Fibroblast of villous mesenchyme (primary cell): ENCODE measurements around the gene RSBN1L. TPM values are rescaled to one million over a fixed set of nuclear protein-coding genes. Genes with fewer than 3 reads are reported as not detected.
"Not testable (repeated sequence)": the region's sequence is repeated elsewhere in the genome, so short reads cannot be mapped to it uniquely, and the experiment has no call there.

Experiments used
- DNase-seq: peaks from one replicate; pipeline ENCODE4 v3.0.0-alpha.2; 2010; ENCODE audit warnings: low read depth
- H3K4me3 ChIP-seq: 2 replicates; pipeline ENCODE4 v1.5.1; 2011; ENCODE audit warnings: low read depth, mild to moderate bottlenecking, low read length
- CTCF ChIP-seq: IDR thresholded peaks from 2 replicates; pipeline ENCODE4 v1.5.1; 2012; ENCODE audit warnings: low read depth, mild to moderate bottlenecking, low read length; ENCODE audit not compliant: insufficient read depth
- total RNA-seq: library from RNA; depleted of rRNA; stranded (reverse); fragments of >200 nt; gene quantifications from 2 replicates; pipeline ENCODE4 v1.2.3, GENCODE V29; 2012

The RSBN1L gene
- total RNA-seq, 1 donor, result 25.0 TPM

GRCh38 chr7:77710067-77710466 lies 13.8 kb downstream of the RSBN1L start:
- TF ChIP-seq CTCF, result no peak
- no peak for DNase-seq
- no peak overlapping the region for H3K4me3 ChIP-seq

- no peak for TF ChIP-seq CTCF
- no peak overlapping the region for H3K4me3 ChIP-seq
- no peak for DNase-seq
Observed at GRCh38 chr7:77710861-77711260, 14.6 kb downstream of the RSBN1L start.

- TF ChIP-seq CTCF, result no peak
- H3K4me3 ChIP-seq, result no peak overlapping the region
- DNase-seq, result peak; percentile 86
Observed at GRCh38 chr7:77714195-77714594, 17.9 kb downstream of the RSBN1L start.

- not testable (repeated sequence) for H3K4me3 ChIP-seq
- DNase-seq, result peak; percentile 68
Observed at GRCh38 chr7:77714931-77715330, 18.7 kb downstream of the RSBN1L start.

- H3K4me3 ChIP-seq, result no peak overlapping the region
- DNase-seq, result no peak
- TF ChIP-seq CTCF, result no peak
Observed at GRCh38 chr7:77716804-77717203, 20.5 kb downstream of the RSBN1L start.

GRCh38 chr7:77717566-77717965 lies 21.3 kb downstream of the RSBN1L start:
- DNase-seq, H3K4me3 ChIP-seq: not testable (repeated sequence)

- no peak for TF ChIP-seq CTCF
- no peak overlapping the region for H3K4me3 ChIP-seq
- DNase-seq, result no peak
Observed at GRCh38 chr7:77727527-77727926, 31.3 kb downstream of the RSBN1L start.

- peak overlapping the region; percentile 19 for H3K4me3 ChIP-seq
- TF ChIP-seq CTCF, result no peak
- peak; percentile 82 for DNase-seq
Observed at GRCh38 chr7:77727936-77728701, 31.9 kb downstream of the RSBN1L start.
